ENCODE results near the gene PIGT.

The PIGT gene

DNA sequence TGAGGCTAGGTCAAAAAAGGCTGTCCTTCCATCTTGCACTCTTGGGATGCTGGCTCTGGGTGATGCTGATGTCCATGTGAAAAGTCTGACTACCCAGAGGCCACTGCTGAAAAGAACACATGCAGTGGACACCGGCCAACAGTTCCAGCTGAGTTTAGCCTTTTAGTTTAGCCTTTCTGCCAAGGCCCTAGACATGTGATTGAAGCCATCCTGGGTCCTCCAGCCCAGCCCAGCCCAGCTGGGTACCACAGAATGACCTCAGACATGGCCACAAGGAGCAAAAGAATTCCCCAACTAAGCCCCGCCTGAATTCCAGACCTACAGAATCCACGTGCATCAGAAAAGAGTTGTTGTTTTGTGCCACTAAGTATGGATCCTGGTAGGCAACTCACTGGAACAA lies 17.4 kb downstream of the PIGT start:
- H3K4me3 Mint-ChIP-seq: no peak overlapping the region
- no peaks in the 10 kb centered on the region for H3K9me3 Mint-ChIP-seq
- peaks cover 14% of the 10 kb centered on the region for H3K4me1 Mint-ChIP-seq
- no peak overlapping the region for H3K27ac Mint-ChIP-seq
- H3K36me3 Mint-ChIP-seq: peaks cover 13% of the 10 kb centered on the region
- no peak for DNase-seq (ENCODE audit: low spot score in 2 of 2)
- no peak for ATAC-seq

DNA sequence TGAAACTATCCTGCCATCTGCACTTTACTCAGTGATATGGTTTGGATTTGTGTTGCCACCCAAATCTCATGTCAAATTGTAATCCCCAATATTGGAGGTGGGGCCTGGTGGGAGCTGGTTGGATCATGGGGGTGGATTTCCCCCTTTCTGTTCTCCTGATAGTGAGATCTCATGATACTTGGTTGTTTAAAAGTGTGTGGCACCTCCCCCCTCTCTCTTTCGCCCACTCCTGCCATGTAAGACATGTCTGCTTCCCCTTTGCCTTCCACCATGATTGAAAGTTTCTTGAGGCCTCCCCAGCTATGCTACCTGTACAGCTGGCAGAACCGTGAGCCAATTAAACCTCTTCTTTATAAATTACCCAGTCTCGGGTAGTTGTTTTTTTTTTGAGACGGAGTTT lies 18.0 kb downstream of the PIGT start:
- Mint-ChIP-seq H3K36me3 (peaks cover 13% of the 10 kb centered on the region), H3K4me1 (peaks cover 14% of the 10 kb centered on the region), H3K9me3 (no peaks in the 10 kb centered on the region), H3K4me3 (no peak overlapping the region), H3K27ac (no peak overlapping the region)
- DNase-seq (ENCODE audit: low spot score in 2 of 2) (no peak), ATAC-seq (no peak)

DNA sequence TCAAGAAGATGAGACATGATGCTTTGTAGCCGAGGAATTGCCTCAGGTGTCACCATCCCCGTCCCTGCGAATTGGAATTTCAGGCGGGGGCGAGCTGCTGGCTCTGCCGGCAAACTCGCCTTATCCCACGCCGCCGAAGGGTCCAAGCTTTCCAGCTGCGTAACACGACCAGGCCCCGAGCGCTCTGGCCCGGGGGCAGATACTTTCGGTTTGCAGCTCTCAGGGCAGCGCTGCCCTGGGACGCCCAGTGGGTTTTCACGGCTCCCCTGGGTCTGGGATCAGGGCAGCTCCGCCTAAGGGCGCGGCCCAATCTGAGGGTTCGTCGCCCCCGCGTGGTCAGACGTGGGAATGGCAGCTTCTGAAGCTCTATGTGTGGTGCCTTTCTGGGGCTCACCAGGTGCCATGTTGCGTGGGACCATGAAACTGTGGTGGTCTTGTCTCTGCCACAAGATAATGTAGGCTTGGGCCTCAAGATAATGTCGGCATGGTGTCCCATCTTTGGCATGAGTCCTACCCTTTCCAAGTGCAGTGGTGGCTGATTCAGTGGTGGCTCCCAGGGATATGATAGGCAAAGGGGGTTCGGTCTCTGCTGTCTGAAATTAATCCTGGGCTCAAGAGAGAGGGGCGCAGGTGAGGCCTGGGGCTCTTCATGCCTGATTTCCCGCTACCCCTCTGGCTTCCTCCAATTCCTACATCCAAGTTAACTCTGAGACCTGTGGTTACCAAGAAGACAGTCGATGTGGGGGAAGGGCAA lies 21.0 kb downstream of the PIGT start:
- ATAC-seq: peak; percentile 100
- Mint-ChIP-seq H3K4me1 (peaks cover 14% of the 10 kb centered on the region), H3K27ac (peak overlapping the region; percentile 50), H3K36me3 (peaks cover 7% of the 10 kb centered on the region), H3K9me3 (no peaks in the 10 kb centered on the region), H3K4me3 (peak overlapping the region; percentile 73)
- peak; percentile 90 to 95 for DNase-seq (ENCODE audit: low spot score in 2 of 2)

DNA sequence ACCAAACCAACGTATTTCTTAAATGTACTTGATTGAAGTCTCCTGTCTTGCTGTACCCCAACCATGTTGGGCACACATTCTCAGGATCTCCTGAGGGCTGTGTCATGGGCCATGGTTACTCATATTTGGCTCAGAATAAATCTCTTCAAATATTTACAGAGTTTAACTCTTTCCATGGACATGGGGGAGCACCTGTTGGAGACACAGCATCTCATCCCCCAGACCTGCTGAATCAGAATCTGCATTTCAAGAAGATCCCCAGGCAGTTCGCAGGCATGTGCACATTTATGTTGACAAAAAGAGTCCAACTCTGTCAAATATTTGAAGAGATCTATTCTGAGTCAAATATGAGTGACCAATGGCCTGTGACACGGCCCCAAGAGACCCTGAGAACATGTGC lies 24.5 kb downstream of the PIGT start:
- Mint-ChIP-seq H3K9me3 (no peaks in the 10 kb centered on the region), H3K4me3 (no peak overlapping the region), H3K36me3 (no peaks in the 10 kb centered on the region), H3K4me1 (peaks cover 27% of the 10 kb centered on the region), H3K27ac (no peak overlapping the region)
- ATAC-seq: no peak
- no peak for DNase-seq (ENCODE audit: low spot score in 2 of 2)

DNA sequence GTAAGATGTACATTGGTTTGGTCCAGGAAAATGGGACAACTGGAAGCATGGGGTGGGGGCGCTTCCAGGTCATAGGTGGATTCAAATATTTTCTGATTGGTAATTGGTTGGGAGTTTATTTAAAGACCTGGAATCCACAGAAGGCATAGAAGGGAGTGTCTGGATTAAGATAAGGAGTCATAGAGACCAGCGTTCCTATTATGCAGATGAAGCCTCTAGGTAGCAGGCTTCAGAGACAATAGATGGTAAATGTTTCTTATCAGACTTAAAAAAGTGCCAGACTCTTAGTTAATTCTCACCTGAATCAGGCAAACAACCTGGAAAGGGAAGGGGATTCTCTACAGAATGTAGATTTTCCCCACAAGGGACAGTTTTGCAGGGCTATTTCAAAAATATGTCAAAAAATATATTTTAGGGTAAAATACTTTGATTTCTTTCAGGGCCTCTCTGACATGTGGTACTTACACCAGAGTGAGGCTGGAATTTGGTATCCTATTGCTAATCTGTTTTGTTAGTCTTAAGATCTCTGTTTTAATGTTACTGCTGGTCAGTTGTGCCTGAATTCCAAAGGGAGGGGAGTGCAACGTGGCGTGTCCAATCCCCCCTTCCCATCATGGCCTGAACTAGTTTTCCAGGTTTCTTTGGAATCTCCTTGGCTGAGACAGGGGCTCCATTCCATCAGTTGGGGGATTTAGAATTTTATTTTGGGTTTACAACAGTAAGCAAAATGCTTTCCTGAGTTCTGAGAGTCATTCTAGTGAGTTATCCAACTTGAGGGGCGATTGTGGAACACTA lies 25.1 kb downstream of the PIGT start:
- Mint-ChIP-seq H3K9me3 (no peaks in the 10 kb centered on the region), H3K27ac (no peak overlapping the region), H3K36me3 (no peaks in the 10 kb centered on the region)

DNA sequence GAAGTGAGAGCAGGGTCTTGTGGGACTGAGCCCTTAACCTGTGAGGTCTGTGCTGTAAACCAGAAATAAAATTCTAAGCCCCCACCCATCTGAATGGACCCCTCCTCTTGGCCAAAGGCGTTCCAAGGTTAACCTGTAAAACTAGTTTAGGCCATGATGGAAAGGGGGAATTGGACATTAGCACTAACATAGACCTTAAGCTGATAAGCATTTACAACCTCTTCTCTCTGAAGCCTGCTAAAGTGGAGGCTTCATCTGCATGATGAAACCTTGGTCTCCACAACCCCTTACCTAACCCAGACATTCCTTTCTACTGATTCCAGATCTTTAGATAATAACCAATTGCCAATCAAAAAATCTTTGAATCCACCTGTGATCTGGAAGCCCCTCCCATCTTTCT lies 25.8 kb downstream of the PIGT start:
- DNase-seq (ENCODE audit: low spot score in 2 of 2) (no peak), ATAC-seq (no peak)
- no peaks in the 10 kb centered on the region for H3K9me3 Mint-ChIP-seq
- H3K4me1 Mint-ChIP-seq: peaks cover 29% of the 10 kb centered on the region
- no peak overlapping the region for H3K4me3 Mint-ChIP-seq
- H3K36me3 Mint-ChIP-seq: no peaks in the 10 kb centered on the region
- H3K27ac Mint-ChIP-seq: peak overlapping the region; percentile 7

More for the DNA sequence above, 25.1 kb downstream of the PIGT start:
- ATAC-seq: no peak
- peaks cover 31% of the 10 kb centered on the region for H3K4me1 Mint-ChIP-seq
- no peak for DNase-seq (ENCODE audit: low spot score in 2 of 2)
- no peak overlapping the region for H3K4me3 Mint-ChIP-seq

DNA sequence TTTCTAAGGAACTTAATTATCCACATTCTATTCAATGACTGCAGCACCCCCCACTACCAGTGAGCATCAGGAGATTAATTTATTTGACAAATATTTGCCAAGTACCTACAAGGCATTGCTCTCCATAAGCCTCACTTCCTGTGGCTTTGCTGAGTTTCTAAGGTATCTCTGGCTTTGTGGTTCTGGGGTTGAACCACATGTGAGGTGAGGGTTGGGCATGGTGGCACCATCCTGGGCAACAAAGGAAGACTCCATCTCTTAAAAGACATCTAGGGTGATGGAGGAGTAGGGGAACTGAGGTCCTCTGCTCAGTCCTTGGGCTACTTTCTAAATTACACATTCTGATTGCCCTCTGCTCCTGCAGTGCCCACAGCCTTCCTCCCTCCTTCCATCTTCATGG lies 28.1 kb downstream of the PIGT start:
- peak; percentile 67 for ATAC-seq
- no peak overlapping the region for H3K27ac Mint-ChIP-seq
- H3K36me3 Mint-ChIP-seq: no peaks in the 10 kb centered on the region
- H3K4me1 Mint-ChIP-seq: peaks cover 24% of the 10 kb centered on the region
- no peak for DNase-seq (ENCODE audit: low spot score in 2 of 2)
- no peaks in the 10 kb centered on the region for H3K9me3 Mint-ChIP-seq
- no peak overlapping the region for H3K4me3 Mint-ChIP-seq

DNA sequence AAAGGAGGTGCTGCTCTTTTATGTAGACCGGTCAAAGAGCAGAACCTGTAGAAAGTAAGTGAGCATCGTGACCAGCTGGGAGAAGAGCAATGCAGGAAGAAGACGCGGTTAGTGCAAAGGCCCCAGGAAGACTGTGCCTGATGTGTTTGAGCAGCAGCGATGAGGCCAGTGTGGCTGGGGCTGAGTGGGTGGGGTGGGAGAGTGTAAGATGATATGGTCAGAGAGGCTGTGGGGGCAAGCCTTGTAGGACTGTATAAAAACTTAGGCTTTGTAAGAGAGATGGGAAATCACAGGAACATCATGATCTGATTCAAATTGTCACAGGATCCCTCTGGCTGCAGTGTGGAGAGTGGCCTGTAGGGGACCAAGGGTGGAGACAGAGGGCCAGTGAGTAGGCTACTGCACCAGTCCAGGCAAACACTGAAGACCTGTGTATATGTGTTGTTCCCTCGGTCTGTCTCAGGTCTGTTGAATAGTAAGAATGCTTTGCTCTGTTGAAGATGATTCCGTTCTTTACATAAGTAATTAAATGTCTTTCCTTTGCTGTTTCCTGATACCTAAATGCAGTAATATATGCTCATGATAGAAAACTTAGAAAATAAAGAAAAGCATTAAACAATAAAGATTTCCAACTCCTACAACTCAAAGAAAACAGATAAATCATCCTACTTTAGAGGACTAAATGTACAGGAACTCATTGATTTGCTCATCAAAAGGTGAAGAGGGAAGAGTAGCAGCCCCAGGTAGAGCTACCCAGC lies 30.0 kb downstream of the PIGT start:
- Mint-ChIP-seq H3K27ac (no peak overlapping the region), H3K36me3 (no peaks in the 10 kb centered on the region), H3K4me1 (peaks cover 24% of the 10 kb centered on the region), H3K4me3 (no peak overlapping the region), H3K9me3 (no peaks in the 10 kb centered on the region)
- peak in 1 of 2 donors; percentile 66 for DNase-seq (ENCODE audit: low spot score in 2 of 2)
- peak; percentile 74 for ATAC-seq

DNA sequence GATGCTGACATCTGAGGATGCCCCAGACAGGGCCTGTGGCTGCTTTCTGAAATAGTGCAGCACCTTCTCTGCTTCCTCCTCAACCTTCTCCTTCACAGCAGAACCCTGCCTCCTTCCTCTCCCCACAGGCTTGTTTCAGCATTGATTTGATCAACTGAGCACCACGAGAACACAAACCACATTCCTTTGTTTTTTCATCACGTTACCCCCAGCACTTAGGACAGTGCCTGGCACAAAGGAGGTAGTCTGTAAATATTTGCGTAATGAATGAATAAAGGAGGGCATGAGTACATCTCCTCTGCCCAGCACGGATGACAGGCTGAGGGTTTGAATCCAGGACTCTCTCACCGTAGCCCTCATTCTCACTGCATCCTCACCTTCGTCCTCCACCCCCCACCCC lies 32.3 kb downstream of the PIGT start:
- Mint-ChIP-seq H3K36me3 (no peaks in the 10 kb centered on the region), H3K9me3 (no peaks in the 10 kb centered on the region), H3K27ac (no peak overlapping the region), H3K4me3 (no peak overlapping the region), H3K4me1 (peaks cover 24% of the 10 kb centered on the region)
- DNase-seq (ENCODE audit: low spot score in 2 of 2): no peak
- no peak for ATAC-seq

DNA sequence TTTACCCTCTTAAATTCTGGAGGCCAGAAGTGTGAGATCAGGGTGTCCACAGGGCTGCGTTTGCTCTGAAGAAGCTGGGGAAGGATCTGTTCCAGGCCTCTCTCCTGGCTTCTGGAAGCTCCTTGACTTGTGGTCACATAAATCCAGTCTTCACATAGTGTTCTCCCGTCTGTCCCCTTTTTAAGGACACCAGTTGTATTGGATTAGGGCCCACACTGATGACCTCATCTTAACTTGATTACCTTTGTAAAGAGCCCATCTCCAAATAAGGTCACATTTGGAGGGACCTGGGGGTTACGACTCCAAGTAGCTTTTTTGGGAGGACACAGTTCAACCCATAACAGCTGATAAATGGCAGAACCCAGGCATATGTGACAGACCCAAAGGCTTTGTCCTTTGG lies 33.6 kb downstream of the PIGT start:
- no peaks in the 10 kb centered on the region for H3K36me3 Mint-ChIP-seq
- ATAC-seq: no peak

DNA sequence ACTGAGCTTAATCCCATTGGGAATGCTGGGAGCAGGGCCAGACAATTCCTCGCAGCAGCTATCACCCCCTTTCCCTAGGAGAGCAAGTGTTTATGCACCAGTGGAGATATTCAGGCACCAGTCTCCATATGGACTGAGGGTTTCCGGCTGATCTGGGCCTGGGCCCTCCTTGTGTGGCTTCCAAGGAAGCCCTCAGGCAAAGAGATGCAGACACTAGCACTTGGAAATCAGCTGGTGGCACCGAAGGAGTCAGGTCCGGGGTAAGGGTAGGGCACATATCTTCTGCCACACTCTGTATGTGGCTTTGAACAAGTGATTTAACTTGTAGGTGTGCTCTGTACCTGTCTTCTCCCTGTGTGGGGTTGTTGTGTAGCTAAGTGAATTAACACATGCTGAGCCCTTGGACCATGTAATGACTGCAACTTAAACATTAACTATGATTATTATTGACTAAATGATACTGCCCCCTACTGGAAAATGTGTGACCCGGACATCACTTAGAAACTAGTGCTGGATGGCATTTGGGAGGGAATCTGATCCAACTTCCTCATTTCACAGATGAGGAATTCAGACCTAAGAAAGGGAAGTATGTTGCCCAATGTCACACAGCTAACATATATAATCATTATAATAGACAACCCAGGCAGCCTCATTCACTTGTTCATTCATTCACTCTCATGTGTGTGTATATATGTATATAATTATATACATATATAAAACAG lies 34.3 kb downstream of the PIGT start:
- DNase-seq (ENCODE audit: low spot score in 2 of 2) (no peak), ATAC-seq (peak; percentile 43)
- Mint-ChIP-seq H3K27ac (no peak overlapping the region), H3K36me3 (no peaks in the 10 kb centered on the region), H3K4me1 (peaks cover 6% of the 10 kb centered on the region), H3K4me3 (no peak overlapping the region), H3K9me3 (no peaks in the 10 kb centered on the region)

More for the DNA sequence above, 33.6 kb downstream of the PIGT start:
- DNase-seq (ENCODE audit: low spot score in 2 of 2): no peak
- H3K9me3 Mint-ChIP-seq: no peaks in the 10 kb centered on the region
- no peak overlapping the region for H3K27ac Mint-ChIP-seq
- H3K4me3 Mint-ChIP-seq: no peak overlapping the region
- peaks cover 13% of the 10 kb centered on the region for H3K4me1 Mint-ChIP-seq

DNA sequence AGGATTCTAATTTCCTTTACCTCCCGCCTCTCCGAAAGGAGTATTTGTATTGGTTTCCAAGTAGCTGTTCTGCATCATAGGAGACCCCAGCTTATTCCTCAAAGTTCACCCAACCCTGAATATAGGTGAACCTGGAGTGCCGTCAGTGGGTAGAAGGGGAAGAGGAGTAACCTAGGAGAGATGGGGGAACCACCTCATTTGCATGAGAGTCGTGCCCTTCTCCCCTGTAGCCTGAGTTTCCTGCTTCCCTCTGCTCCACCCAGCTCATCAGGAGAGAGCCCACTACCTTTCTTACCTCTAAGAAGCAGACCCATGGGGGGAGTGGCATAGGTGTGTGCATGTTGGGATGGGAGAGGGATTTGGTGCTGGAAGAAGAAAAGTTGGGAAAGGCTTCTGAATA lies 36.3 kb downstream of the PIGT start:
- DNase-seq (ENCODE audit: low spot score in 2 of 2) (no peak), ATAC-seq (no peak)
- Mint-ChIP-seq H3K9me3 (no peaks in the 10 kb centered on the region), H3K4me3 (no peak overlapping the region), H3K4me1 (no peaks in the 10 kb centered on the region), H3K36me3 (no peaks in the 10 kb centered on the region), H3K27ac (no peak overlapping the region)

DNA sequence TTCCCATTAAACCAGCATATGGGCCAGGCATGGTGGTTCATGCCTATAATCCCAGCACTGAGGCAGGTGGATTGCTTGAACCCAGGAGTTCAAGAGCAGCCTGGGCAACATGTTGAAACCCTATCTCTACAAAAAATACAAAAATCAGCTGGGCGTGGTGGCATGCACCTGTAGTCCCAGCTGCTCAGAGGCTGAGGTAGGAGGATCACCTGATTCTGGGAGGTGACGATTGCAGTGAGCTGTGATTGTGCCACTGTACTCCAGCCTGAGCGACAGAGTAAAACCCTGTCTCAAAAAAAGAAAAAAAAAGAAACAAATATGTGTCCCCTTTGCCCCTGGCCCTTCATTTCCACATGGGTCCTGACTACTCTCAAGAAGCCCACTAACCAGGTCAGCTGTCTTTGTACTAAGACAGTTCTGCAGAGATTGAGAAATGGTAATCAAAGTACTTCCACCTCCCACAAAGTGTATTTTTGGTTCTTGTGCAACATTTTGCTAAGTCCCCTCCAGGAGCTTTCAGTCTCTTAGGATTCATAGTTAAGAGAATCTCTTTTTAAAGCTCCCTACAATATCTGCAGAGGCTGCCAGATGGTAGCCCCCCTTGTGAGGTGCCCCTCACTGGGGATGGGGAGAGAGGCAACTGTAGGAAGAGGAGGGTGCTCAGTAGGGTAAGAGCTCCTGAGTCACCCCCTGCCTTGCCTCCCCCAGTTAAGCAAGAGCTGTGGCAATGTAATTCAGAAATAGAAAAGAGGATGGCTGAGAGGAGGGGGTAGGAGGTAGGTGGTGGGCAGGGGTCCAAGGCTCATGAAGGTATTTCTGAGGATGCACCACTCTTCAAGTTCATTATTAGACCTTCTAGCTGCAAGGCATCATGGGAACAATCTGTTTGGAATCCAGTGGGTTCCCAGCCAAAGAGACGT lies 37.1 kb downstream of the PIGT start:
- Mint-ChIP-seq H3K4me3 (no peak overlapping the region), H3K9me3 (no peaks in the 10 kb centered on the region)
- DNase-seq (ENCODE audit: low spot score in 2 of 2): no peak

DNA sequence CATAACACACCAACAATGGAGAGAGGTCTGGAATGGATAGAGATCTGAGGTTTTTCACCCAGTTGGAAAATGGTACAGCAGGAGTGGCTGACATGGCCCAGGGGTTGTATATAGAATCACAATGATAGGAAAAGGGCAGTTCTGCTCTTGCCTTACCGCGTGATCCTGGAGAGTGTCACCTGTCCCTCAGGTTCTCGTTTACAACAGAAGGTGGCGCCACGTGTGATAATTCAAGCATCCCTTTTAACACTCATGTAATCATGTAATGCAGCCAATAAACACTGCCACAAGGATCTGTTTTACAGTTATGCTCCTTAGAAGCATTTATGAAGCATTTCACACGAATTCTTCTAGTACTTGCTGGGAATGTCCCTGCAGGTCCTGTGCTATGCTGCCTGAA lies 40.7 kb downstream of the PIGT start:
- no peaks in the 10 kb centered on the region for H3K9me3 Mint-ChIP-seq
- H3K4me1 Mint-ChIP-seq: no peaks in the 10 kb centered on the region
- H3K4me3 Mint-ChIP-seq: no peak overlapping the region
- ATAC-seq (peak; percentile 63), DNase-seq (ENCODE audit: low spot score in 2 of 2) (peak in 1 of 2 donors; percentile 56)
- no peak overlapping the region for H3K27ac Mint-ChIP-seq
- H3K36me3 Mint-ChIP-seq: no peaks in the 10 kb centered on the region

More for the DNA sequence above, 37.1 kb downstream of the PIGT start:
- Mint-ChIP-seq H3K27ac (no peak overlapping the region), H3K4me1 (no peaks in the 10 kb centered on the region), H3K36me3 (no peaks in the 10 kb centered on the region)
- no peak for ATAC-seq

All from stimulated activated effector memory CD8-positive, alpha-beta T cell treated with anti-CD3 and anti-CD28 coated beads, Interleukin-12 subunit alpha, Interleukin-12 subunit beta, amount 100 ng/mL, for 72 hours (primary cell).